ENCODE data around the gene TBL1X.

The TBL1X gene

DNA sequence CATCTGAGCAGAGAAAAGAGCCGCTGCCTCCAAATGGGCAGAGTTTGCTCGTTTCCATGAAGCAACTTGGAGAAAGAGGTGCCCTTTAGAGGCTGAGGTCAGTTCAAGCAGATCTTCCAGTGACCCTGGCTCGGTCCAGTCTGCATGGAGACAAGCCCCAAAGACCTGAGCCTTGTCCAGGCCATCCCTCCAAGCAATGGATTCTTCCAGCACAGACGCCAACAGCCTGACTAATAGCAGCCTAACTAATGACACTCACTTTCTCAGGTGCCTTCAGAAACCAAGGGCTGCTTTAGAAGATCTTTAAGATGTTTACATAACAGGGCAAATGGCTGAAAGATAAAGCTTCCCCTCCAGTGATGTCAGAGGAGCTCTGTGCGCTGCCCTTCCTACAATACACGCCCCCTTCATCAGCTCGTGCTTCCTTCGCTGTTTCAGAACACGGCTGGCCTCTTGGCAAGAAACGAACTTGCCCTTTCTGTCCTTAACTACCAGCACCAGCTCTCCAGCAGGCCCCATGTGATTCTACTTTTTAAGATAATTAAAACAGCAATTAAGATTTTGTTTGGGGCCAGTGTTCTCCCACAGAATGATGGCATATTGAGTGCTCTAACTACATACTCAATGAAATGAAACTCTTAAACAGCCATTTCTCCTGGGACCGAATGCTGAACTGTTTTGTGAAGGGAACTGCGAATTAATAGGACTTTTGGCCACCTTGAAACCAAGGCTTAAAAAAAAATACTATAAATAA is 181.8 kb downstream of the TBL1X start:
- no peak for TF ChIP-seq ZFX (IDR thresholded peaks at IDR 0.05)
- TF ChIP-seq, protein P1, sequence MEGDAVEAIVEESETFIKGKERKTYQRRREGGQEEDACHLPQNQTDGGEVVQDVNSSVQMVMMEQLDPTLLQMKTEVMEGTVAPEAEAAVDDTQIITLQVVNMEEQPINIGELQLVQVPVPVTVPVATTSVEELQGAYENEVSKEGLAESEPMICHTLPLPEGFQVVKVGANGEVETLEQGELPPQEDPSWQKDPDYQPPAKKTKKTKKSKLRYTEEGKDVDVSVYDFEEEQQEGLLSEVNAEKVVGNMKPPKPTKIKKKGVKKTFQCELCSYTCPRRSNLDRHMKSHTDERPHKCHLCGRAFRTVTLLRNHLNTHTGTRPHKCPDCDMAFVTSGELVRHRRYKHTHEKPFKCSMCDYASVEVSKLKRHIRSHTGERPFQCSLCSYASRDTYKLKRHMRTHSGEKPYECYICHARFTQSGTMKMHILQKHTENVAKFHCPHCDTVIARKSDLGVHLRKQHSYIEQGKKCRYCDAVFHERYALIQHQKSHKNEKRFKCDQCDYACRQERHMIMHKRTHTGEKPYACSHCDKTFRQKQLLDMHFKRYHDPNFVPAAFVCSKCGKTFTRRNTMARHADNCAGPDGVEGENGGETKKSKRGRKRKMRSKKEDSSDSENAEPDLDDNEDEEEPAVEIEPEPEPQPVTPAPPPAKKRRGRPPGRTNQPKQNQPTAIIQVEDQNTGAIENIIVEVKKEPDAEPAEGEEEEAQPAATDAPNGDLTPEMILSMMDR (conservative IDR thresholded peaks at IDR 0.05): no peak
- no peak overlapping the region for H3K27ac ChIP-seq

DNA sequence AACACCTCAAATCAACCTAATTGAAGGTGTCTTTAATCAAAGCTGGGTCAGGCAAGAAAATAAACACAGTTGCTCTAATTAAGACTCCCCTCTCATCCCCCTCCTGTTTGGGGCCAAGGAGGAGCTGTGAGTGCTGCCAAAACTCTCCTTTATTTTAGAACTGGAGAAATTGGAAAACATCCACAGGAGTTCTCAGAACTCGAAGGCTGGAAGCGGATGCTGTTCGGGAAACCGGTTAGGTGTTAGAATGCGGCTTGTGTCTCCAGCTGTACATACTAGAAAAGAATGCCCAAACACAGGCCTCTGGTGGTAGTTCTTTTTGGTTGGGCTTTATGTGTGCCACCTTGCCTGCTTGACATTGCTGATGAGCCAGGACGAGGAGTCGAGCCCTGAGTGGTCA is 182.6 kb downstream of the TBL1X start:
- H3K27ac ChIP-seq: no peak overlapping the region
- TF ChIP-seq, protein P1 (conservative IDR thresholded peaks at IDR 0.05): no peak
- TF ChIP-seq ZFX (IDR thresholded peaks at IDR 0.05): no peak

DNA sequence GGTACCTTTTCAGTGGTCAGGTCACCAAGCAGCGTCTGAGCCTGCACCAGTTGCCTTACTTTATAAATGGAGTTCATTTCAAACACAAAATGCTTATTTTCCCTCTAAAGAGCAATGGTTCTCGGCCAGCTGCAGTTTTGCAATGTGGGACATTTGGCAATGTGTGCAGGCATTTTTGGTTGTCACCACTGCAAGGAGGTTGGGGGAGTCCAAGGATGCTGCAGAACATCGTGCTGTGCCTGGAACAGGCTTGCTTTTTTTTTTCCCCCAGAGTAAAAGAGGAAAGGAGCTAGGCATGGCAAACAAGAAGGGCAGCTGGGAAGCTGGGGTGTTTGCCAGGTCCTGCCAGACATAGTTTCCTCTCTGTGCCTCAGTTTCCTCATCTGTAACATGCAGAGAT is 185.2 kb downstream of the TBL1X start:
- no peak for TF ChIP-seq ZFX (IDR thresholded peaks at IDR 0.05)
- TF ChIP-seq, protein P1 (conservative IDR thresholded peaks at IDR 0.05): no peak
- H3K27ac ChIP-seq: no peak overlapping the region

DNA sequence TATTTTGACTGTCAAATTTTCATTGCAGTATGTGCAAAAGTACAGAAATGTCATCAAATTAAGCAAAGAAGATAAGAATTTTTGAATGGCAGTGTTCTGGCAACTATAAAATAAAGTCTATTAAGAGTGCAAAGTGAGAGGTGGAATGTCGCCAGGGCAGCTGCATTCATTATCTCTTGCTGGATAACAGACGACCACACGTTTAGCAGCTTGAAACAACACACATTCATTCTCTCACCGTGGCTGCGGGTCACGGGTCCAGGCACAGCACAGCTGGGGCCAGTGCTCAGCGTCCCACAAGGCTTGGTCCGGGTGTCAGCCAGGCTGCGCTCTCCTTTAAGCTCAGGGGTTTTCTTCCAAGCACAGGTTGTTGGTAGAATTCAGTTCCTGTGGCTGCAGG is 186.9 kb downstream of the TBL1X start:
- TF ChIP-seq, protein P1 (conservative IDR thresholded peaks at IDR 0.05): no peak
- TF ChIP-seq ZFX (IDR thresholded peaks at IDR 0.05): no peak
- no peak overlapping the region for H3K27ac ChIP-seq

DNA sequence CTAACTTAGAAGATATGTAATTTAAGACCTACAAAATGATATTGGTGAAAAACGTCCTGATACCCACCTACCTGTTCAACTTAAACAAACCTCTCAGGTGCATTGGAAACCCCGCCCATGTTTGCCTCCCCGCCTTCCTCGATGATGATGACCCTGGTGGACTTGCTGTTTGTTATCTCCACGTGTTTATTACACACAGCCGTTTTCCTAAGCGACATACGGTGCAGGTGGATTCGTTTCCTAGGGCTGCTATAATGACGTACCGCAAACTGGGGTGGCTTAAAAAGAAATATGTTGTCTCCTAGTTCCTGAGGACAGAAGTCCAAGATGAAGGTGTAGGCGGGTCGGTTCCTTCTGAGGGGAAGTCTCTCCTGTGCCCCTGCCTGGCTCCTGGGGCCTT is 190.1 kb downstream of the TBL1X start:
- TF ChIP-seq ZFX (IDR thresholded peaks at IDR 0.05): no peak
- TF ChIP-seq, protein P1 (conservative IDR thresholded peaks at IDR 0.05): no peak
- no peak overlapping the region for H3K27ac ChIP-seq

DNA sequence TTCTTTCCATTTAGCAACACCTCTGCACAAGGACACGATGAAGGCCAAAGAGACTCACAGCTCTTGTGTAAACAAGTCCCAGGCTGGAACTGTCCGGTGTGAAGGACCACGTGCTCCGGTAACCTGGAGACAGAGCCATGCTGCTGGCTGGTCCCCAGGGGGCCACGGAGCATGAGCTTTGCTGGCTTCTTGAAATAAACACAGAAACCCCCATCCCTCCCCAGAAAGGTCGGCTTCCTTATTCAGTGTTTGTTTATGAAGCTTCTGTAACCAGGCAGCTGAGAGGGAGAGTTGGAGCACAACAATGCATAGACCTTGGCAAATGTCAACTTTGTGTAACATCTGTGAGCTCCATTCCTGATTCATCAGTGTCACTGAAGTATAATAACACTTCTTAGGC is 191.4 kb downstream of the TBL1X start:
- TF ChIP-seq ZFX (IDR thresholded peaks at IDR 0.05): no peak
- TF ChIP-seq, protein P1 (conservative IDR thresholded peaks at IDR 0.05): no peak

DNA sequence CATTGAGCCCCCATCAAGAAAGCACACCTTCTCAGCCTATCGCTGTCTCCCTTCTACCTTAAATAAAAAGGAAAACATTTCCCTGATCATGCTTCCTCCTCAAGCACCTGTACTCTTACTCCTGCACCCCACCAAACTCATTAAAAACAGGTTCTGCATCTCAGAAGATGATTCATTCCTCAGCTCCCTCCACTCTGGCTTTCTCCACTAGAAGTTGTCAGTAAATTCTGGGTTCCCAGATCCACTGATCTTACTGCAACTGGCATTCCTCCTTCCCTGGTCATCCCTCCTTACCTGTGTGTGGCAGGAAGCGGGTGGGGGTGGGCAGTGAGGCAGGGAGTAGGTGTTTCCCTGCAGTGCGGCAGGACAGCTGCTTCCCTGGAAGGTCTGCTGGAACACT is 192.0 kb downstream of the TBL1X start:
- TF ChIP-seq, protein P1 (conservative IDR thresholded peaks at IDR 0.05): no peak
- TF ChIP-seq ZFX (IDR thresholded peaks at IDR 0.05): no peak
- H3K27ac ChIP-seq: no peak overlapping the region

More for the DNA sequence above, 191.4 kb downstream of the TBL1X start:
- H3K27ac ChIP-seq: no peak overlapping the region
